Measurements from ENCODE around the gene WNT9B.

DNA sequence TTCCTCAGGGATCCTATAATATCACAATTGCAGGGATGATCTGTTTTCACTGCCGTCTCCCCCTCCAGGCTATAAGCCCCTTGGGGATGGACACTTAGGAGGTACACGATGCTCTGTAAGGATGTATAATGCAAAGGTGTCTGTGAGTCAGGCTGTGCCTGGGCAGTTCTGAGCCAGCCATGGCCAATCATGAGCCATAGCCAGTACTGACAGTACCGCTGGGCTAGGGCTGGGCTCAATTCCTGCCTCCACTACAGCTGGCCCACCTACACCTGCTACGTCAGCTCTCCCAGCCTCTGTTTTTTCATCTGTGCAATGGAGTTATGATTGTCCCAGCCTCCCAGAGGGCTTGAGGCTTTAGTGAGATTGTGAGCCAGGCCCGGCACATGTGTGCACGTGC is 2.8 kb upstream of the WNT9B start:
- TF ChIP-seq EZH2 (IDR thresholded peaks at IDR 0.05; ENCODE audit: borderline replicate concordance) (no peak), CTCF (IDR thresholded peaks at IDR 0.05; ENCODE audit: poor library complexity) (no peak)

All from hepatocyte (in vitro differentiated cells).